ENCODE results near the gene RBMS3.
"Not testable (repeated sequence)": the region's sequence is repeated elsewhere in the genome, so short reads cannot be mapped to it uniquely, and the experiment has no call there.

RBMS3 gene

DNA sequence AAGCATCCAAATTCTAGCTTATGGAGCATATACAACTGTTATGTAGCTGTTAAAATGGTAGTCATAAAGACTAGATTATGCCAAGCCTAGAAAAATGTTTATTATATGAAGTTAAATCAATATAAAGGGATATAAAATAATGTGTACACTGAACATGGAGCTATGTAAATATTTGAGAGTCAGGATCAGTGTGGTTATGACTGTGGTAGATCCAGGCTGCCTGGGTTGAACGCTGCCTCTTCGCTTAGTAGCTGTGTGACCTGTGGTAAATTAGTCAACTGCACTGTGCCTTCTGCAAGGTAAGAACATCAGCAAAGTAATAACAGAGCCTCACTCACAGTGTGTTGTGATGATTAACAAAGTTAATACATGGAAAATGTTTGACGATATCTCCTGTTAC, 212.2 kb downstream of the RBMS3 start:
- FAIRE-seq: no peak

DNA sequence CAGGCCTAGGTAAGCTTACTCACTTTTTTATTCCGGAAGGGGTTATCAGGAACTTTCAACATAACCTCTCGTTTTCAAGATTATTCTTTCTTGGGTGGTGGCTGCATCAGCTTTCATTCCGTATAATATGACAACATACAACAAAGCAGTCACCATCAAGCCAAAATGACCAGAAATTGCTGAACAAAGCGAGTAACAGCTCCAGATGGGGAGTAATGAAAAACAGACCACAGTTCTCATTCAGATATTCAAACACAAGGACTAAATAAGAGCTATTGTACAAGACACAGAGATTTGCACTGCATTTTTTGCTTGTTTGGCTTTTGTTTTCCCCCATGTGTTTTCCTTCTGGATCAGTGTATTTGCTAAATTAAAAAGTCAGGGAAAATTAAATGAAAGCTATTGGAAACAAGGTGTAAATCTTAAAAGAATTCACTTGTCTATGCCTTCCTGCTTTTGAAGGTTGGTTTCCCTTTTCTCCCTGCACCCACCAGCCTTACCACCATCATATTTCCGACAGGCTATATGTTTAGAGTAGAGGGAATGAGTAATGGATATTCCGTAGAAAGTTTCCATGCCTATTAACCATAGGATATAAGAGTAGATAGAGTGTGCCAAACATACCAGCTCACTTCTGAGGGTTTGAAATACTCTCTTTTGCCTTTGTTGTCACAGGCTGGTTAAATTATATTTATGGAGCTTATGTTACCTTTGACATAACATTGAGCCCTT, 213.6 kb downstream of the RBMS3 start:
- FAIRE-seq: no peak

DNA sequence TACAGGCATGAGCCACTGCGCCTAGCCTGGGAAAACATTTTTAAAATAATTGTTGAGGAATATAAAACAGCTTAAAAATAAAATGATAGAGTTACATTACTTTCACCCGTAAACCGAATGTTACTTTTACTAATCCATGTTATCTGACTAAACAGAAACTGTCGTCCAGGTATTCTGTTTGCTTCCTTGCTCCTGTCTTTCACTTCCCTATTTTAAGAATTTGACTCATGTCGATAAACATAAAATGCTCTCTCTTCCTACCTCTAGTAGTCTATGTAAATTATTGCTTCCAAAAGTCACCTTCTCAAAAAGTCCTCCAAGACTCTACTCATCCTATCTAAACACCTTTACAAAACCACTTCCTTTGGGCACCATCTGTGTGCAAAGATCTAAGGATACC, 216.4 kb downstream of the RBMS3 start:
- no peak for FAIRE-seq

DNA sequence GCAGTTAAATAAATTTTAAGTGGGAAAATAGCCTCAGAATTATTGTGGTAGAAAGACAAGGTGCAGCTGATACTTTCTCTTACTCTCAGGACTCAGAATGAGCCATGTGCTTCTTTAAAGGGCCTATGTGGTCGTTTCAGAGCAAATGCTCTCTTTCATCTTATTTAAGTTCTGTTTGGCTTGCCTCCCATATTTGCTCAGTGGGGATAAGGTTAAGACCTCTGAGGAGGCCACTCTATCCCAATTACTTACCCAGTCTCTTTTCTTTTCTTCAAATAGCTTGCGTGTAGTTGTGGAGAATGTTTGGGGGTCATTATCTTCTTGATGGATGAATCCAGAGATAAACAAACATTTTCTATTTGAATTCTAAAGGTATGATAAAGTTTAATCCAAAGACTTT, 221.9 kb downstream of the RBMS3 start:
- no peak for FAIRE-seq

- FAIRE-seq: no peak
Observed at GRCh38 chr3:29503314-29503713, 222.4 kb downstream of the RBMS3 start.

DNA sequence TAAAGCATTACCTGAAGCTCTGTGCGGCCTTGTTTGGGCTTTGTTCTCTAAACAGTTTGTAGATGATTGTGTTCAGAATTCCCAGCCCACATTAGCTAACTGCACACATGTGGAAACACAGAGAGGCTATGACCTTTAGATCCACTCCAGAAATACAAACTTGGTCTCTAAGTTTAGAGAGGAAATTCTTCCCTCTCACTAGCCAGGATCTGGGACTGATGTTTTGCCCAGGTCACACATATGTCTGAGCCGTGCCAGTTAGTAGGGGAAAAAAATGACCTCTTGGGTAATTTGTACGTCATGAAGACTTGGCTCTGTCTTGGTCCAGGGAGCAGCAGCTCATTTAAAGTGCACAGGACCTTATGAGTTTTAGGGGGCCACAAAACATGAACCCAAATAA, 223.1 kb downstream of the RBMS3 start:
- no peak for FAIRE-seq

DNA sequence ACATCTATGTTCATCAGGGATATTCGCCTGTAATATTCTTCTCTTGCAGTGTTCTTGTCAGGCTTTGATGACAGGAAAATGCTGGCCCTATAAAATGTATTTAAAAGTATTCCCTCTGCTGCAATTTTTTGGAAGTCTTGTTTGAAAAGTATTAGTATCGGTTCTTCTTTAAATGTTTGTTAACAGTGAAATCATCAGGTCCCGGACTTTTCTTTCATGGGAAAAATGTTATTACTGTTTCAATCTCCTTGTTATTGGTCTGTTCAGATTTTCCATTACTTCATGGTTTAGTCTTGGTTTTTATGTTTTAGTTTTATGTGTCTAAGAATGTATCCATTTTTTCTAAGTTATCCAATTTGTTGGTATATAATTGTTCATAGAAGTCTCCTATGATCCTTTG, 225.6 kb downstream of the RBMS3 start:
- FAIRE-seq: no peak

DNA sequence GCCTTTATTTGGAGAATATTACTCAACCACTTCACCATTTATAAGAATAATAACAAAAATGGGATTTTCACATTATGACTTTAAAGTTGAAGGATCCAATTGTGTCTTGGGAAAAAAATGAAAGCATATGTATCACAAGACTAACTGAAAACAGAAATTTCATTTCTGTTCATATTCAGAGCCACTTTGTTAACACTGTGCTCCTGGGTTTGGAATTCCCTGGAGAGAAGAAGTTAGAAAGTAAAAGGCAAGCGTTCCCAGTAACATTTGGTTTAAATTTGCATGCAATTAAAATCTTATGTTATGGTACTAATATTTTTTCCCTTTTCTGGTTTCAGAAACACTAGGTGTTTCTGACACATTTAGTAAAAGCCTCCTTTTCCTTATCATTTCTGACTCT, 230.8 kb downstream of the RBMS3 start:
- no peak for FAIRE-seq

GRCh38 chr3:29512641-29513040, 231.8 kb downstream of the RBMS3 start:
- no peak for FAIRE-seq

DNA sequence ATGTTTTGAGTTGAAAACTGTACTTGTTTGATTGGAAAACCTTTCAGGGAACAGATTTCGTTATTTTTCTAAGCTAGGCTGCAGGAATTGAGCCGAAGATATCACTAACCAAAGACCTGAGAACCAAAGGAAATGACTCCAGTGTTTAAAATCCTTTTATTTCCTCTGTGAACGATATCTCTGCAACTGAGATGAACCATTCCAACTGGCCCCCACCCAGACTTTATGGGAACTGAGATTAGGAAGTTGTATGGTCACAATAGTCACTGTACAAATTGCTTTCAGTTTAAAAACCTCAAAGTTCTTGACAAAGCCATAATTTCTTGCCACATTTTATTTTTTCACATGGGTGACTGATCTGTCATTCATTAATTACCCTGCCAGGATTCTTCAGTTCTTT, 232.4 kb downstream of the RBMS3 start:
- FAIRE-seq: no peak

GRCh38 chr3:29514170-29514569, 233.3 kb downstream of the RBMS3 start:
- no peak for FAIRE-seq

DNA sequence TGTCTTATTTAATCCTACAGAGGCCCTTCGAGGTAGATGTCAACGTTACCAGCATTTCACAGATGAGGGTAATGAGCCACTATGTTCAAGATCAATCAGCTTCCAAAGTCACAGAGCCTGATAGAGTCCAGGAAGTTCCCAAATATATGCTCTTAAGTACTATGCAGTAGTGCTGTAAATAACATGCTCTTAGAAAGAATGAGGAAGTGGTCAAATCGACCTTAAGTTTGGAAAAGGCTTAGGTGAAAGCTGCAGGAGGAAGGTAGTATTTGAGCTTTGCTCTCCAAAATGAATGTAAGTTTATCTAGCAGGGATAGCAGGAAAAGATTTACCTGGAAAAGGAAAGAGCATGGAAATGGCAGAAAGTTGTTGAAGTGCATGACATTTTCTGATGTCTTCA, 234.0 kb downstream of the RBMS3 start:
- no peak for FAIRE-seq

GRCh38 chr3:29515451-29515850, 234.6 kb downstream of the RBMS3 start:
- FAIRE-seq: no peak

DNA sequence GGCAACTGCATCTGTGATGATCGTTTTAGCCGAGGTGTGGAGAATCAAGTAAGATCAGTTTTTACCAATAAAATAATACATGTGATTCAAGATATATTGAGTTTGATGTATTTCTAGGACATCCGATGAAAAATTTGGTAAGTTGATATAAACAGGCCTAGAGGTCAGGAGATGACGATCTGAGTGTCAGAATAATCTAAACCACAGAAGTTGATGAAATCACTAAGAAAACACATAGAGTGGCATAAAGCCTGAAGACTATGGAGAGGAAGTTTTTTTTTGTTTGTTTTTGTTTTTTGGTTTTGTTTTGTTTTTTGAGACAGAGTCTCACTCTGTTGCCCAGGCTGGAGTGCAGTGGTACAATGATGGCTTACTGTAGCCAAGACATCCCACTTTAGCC, 235.3 kb downstream of the RBMS3 start:
- no peak for FAIRE-seq

- no peak for FAIRE-seq
Observed at GRCh38 chr3:29520764-29521163, 239.9 kb downstream of the RBMS3 start.

- no peak for FAIRE-seq
Observed at GRCh38 chr3:29521293-29521692, 240.4 kb downstream of the RBMS3 start.

DNA sequence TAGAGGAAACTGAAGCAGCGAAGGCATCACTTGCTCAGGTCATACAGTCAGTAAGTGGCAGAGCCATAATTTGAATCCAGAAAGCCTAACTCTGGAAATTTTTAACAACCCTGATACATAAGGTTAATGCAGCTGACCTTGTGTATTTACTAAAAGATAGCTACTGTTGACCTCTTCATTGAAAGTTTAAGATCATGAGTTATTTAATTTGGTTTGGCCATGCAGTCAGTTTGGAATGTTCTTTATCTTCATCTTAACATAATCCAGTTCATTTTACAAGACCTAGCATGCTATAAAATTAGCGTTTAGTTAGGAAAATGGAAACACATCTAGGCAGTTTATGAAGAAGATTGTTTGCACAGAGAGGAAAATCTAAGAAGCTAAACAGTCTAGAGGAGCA, 240.9 kb downstream of the RBMS3 start:
- FAIRE-seq: no peak

GRCh38 chr3:29524433-29524832, 243.6 kb downstream of the RBMS3 start:
- not testable (repeated sequence) for FAIRE-seq

DNA sequence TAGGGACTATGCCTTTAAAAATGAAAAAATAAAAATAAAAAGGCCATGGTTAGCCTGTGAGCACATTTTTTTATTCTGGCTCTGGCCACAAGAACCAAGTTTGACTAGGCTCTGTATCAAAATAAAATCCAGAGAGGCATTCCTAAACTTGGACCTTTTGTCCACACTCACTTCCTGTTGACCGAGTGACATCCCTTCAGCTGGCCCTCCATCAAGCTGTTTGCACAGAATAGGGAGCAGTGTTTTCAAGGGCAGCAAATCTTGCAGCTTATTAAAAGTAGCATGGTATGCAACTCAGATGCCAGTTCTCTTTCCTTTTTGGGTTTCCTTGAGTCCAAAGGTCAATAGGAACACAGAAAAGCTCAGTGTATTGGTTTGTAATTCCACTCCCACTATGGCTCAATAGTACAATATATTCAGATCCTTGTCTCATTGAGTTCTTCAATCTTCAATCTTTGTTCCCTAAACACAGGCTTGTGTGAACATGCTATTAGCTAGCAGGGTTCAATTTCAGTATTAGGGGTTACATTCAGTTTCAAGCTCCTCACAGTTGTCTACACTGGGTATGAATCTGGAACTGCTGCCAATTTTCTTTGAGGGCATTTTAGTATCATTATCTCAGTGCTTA, 244.5 kb downstream of the RBMS3 start:
- no peak for FAIRE-seq

- FAIRE-seq: no peak
Observed at GRCh38 chr3:29527246-29527645, 246.4 kb downstream of the RBMS3 start.

DNA sequence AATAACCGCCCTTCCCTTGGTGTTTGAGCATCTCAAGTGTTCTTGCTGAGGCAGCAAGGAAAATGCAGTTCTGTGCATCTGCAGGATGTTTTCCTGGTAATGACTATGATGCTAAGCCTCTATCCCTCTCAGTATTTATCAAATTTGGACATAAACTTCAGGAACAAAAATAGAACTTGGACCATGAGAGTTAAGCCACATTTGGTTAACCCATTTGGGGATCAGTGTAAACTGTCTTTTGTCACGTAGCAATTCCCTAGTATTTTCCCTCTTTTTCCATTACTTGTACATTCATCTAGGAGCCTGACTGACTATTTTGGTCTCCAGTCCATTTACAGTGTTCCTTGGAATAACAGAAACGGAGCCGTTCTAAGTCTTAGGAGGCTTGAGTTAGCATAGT, 250.8 kb downstream of the RBMS3 start:
- no peak for FAIRE-seq

DNA sequence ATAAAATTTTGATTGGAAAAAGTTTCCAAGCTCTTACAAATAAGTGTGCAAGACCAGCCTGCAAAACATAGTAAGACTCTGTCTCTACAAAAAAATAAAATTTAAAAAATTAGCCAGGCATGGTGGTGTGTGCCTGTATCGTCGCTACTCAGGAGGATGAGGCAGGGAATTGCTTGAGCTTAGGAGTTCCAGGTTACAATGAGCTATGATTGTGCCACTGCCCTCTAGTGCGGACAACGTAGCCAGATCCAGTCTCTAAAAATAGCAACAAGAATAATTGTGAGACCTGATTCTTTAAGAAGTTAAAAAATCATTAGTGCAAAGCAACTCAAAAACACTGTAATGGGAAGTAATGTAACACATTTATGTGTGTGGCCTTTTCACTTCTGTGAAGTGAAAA, 251.6 kb downstream of the RBMS3 start:
- no peak for FAIRE-seq

DNA sequence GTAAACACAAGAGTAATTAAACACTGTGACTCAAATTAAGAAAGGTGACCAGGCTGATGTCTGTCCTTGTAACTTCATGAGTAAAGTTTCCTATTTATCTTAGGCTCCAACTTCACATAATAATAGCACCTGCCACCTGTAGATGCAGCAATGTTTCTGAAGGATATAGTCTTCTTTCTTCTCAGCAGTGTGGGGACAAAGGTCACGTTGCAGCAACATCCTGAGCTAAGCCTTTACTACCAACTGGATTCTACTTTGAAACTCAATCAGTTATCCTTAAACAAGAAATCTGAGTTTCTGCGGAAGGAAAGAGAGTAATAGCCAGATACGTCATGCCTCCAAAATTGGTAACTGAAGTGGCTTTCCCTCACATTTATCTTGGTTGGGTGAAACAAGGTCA, 253.1 kb downstream of the RBMS3 start:
- FAIRE-seq: no peak

DNA sequence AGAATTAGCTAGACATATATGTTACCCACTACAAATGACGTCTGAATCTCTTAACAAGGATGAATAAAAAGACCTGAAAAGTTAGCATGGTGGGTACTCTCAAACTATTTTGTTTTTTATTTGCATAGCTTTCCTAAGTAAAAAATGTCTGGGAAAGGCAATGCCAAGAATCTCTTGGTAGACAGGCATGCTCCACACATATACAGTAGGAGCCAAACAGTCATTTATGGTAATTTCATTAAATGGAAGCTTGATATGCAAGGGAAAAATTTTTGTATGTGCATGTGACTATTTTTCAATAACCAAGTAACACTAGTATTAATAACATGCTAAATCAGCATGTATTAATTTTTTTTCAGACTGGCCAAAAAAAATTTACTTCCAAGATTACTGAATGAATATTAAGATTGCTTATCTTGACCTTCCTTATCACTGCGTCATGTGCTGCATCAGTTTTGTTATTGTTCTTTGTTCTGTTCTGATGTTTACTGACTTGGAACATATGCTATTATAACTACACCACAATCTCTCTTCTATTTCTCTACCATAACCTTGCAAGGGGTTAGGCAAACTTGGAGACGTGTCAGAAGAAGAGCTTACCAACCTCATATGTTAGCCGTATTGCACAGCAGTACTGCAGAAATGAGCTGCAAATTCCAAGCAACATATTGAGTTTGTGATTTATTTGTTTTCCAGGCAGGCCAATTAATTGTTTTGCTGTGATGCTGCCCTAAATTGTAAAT, 255.3 kb downstream of the RBMS3 start:
- FAIRE-seq: no peak
